Measurements from ENCODE around the gene METAP1D. TPM values are rescaled to one million over a fixed set of nuclear protein-coding genes. Genes with fewer than 3 reads are reported as not detected.

METAP1D gene
- total RNA-seq, 1 experiment from 2014 or later = 32.4 TPM

- ChIA-PET POLR2A (ENCODE audit: unreplicated experiment) (no interaction called here), CTCF (no interaction called here)
- intact Hi-C loops (cut with micrococcal nuclease; ENCODE audit: unreplicated experiment) = no loop called here
- H3K27ac ChIP-seq = no peak overlapping the region
- peaks cover 13% of the 10 kb centered on the region; the same call in 1 of the 2 replicates for H3K4me1 ChIP-seq (replicated peaks; ENCODE audit: insufficient read depth)
- H3K9me2 ChIP-seq (ENCODE audit: insufficient read depth) = no peaks in the 10 kb centered on the region
- peaks cover 10% of the 10 kb centered on the region; the same call in 1 of the 2 replicates for H3F3A ChIP-seq (ENCODE audit: insufficient read depth, low read depth)
- no peak overlapping the region for H3K4me2 ChIP-seq
- no peak overlapping the region for H3K4me3 ChIP-seq
- BruUV-seq (replicated peaks) = no TSS peak
- H3K36me3 ChIP-seq (ENCODE audit: low read depth) = no peaks in the 10 kb centered on the region
- no peaks in the 10 kb centered on the region for H3K79me2 ChIP-seq (ENCODE audit: low read depth)
- peaks cover 5% of the 10 kb centered on the region; the same call in 1 of the 2 replicates for H3K9me3 ChIP-seq (ENCODE audit: insufficient read depth, low read depth)
- TF ChIP-seq EZH2 (IDR thresholded peaks at IDR 0.05; ENCODE audit: low read depth) = no peak
- no peak for TF ChIP-seq CTCF (conservative IDR thresholded peaks at IDR 0.05)
- no peak for DNase-seq
- no peaks in the 10 kb centered on the region for H4K20me1 ChIP-seq (ENCODE audit: insufficient read depth)
- no peak overlapping the region for H2AFZ ChIP-seq
- no peaks in the 10 kb centered on the region for H3K27me3 ChIP-seq (ENCODE audit: insufficient read depth, low read depth)
Observed at GRCh38 chr2:172080641-172081220, 81.0 kb downstream of the METAP1D start.

GRCh38 chr2:172081221-172082022 is 81.7 kb downstream of the METAP1D start:
- Histone ChIP-seq H3K9me2 (ENCODE audit: insufficient read depth) (no peaks in the 10 kb centered on the region), H3F3A (ENCODE audit: insufficient read depth, low read depth) (peaks cover 10% of the 10 kb centered on the region; the same call in 1 of the 2 replicates), H3K4me2 (no peak overlapping the region), H3K9me3 (ENCODE audit: insufficient read depth, low read depth) (peaks cover 5% of the 10 kb centered on the region; the same call in 1 of the 2 replicates), H3K36me3 (ENCODE audit: low read depth) (no peaks in the 10 kb centered on the region), H4K20me1 (ENCODE audit: insufficient read depth) (no peaks in the 10 kb centered on the region), H3K79me2 (ENCODE audit: low read depth) (no peaks in the 10 kb centered on the region), H2AFZ (no peak overlapping the region), H3K27ac (no peak overlapping the region), H3K4me1 (replicated peaks; ENCODE audit: insufficient read depth) (peaks cover 13% of the 10 kb centered on the region; the same call in 1 of the 2 replicates), H3K27me3 (ENCODE audit: insufficient read depth, low read depth) (no peaks in the 10 kb centered on the region), H3K4me3 (no peak overlapping the region)
- intact Hi-C loops (cut with micrococcal nuclease; ENCODE audit: unreplicated experiment) = no loop called here
- ChIA-PET CTCF (no interaction called here), POLR2A (ENCODE audit: unreplicated experiment) (no interaction called here)
- TF ChIP-seq EZH2 (IDR thresholded peaks at IDR 0.05; ENCODE audit: low read depth) = no peak
- no peak for TF ChIP-seq CTCF (conservative IDR thresholded peaks at IDR 0.05)
- no peak for DNase-seq
- BruUV-seq (replicated peaks) = no TSS peak

- no TSS peak for BruUV-seq (replicated peaks)
- no peak overlapping the region for H2AFZ ChIP-seq
- ChIA-PET CTCF (no interaction called here), POLR2A (ENCODE audit: unreplicated experiment) (interaction anchor here (0.6 kb wide), 1 partner anchor 17 kb away, joined by 4 read pairs; no protein-coding TSS in a partner anchor)
- H4K20me1 ChIP-seq (ENCODE audit: insufficient read depth) = no peaks in the 10 kb centered on the region
- no peak for TF ChIP-seq EZH2 (IDR thresholded peaks at IDR 0.05; ENCODE audit: low read depth)
- TF ChIP-seq CTCF (conservative IDR thresholded peaks at IDR 0.05) = no peak
- no peak overlapping the region for H3K4me2 ChIP-seq
- H3K4me3 ChIP-seq = no peak overlapping the region
- no peaks in the 10 kb centered on the region for H3K36me3 ChIP-seq (ENCODE audit: low read depth)
- DNase-seq = no peak
- no peaks in the 10 kb centered on the region for H3K27me3 ChIP-seq (ENCODE audit: insufficient read depth, low read depth)
- H3K9me2 ChIP-seq (ENCODE audit: insufficient read depth) = no peaks in the 10 kb centered on the region
- peaks cover 8% of the 10 kb centered on the region; the same call in 1 of the 2 replicates for H3K4me1 ChIP-seq (replicated peaks; ENCODE audit: insufficient read depth)
- H3F3A ChIP-seq (ENCODE audit: insufficient read depth, low read depth) = peaks cover 10% of the 10 kb centered on the region; the same call in 1 of the 2 replicates
- H3K27ac ChIP-seq = no peak overlapping the region
- H3K79me2 ChIP-seq (ENCODE audit: low read depth) = no peaks in the 10 kb centered on the region
- H3K9me3 ChIP-seq (ENCODE audit: insufficient read depth, low read depth) = peaks cover 5% of the 10 kb centered on the region; the same call in 1 of the 2 replicates
- intact Hi-C loops (cut with micrococcal nuclease; ENCODE audit: unreplicated experiment) = no loop called here
Observed at GRCh38 chr2:172082105-172082943, 82.6 kb downstream of the METAP1D start.

Data from PC-9 (cell line).